ENCODE measurements around the gene CPLANE1. TPM values are rescaled to one million over a fixed set of nuclear protein-coding genes. Genes with fewer than 3 reads are reported as not detected.
"Not testable (repeated sequence)": the region's sequence is repeated elsewhere in the genome, so short reads cannot be mapped to it uniquely, and the experiment has no call there.

Gene CPLANE1
- 13.1 TPM for total RNA-seq

DNA sequence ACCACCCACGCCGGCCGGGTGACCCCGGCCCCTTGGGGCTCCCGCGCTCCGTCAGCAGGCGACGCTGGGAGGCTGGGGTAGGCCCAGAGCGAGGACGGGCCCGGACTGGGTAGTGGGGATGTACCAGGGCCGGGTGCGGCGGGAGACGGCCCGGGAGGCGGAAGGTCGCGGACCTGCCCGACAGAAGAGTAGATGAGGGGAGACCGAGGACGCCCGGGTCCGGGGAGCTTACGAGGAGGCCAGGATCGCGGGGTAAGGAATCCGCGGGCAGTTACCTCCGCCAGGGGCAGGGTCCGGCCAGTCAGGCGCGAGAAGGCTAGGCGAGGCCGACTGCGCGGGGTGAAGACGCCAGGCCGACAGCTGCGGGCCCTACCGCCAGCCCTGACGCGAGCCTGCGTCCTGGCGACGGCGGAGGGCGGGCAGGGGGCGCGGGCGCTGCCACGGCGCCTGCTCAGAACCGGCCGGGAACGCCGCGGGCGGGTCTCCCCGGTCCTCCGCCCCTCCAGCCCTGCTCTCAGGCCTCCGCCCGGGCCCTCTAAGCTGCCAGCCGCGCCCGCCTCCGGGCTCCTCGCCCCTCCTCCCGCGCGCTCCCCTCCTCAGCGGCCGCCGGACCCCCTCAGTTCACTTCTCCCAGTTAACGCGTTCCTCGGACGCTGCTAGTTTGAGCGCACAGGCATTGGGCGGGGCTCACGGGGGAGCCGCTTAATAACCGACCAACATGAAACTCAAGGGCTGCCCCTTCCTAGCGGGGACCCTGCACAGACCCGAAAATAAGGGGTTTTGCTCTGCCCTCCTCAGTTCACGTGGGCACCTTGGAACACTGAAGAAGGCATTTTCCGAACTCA is at the start of gene CPLANE1:
Gene CPLANE1 (minus strand): TSS at position 407 of the 845 bp plus-strand sequence. CDS start 1,678 bp downstream, outside the sequence.
- DNase-seq (ENCODE audit: low spot score in 2 of 2) = peak in 1 of 2 donors; percentile 84
- no peaks in the 10 kb centered on the region for H3K9me3 ChIP-seq
- peaks cover 6 to 15% of the 10 kb centered on the region in 2 donors for H3K4me1 ChIP-seq
- peak within 1 kb of the TSS; percentile 95 to 99 for H3K27ac ChIP-seq
- TF ChIP-seq CTCF (IDR thresholded peaks at IDR 0.05) = peak in 2 of 3 experiments; percentile 15 to 20
- H3K27me3 ChIP-seq = no peaks in the 10 kb centered on the region
- intact Hi-C loops (cut with DNase I) = loop anchor here (5.0 kb wide), 1 partner anchor 123 kb away; the partner anchor contains the start of gene NUP155
- H3K36me3 ChIP-seq = no peaks in the 10 kb centered on the region
- H3K4me3 ChIP-seq = peak within 1 kb of the TSS; percentile 90 to 99

GRCh38 chr5:37296313-37296712 is 47.1 kb upstream of the CPLANE1 start:
- peaks cover 54 to 73% of the 10 kb centered on the region in 2 donors for H3K36me3 ChIP-seq
- H3K4me1 ChIP-seq; H3K4me3 ChIP-seq; H3K27ac ChIP-seq; H3K9me3 ChIP-seq; H3K27me3 ChIP-seq; intact Hi-C loops (cut with DNase I); DNase-seq (ENCODE audit: low spot score in 2 of 2): not testable (repeated sequence)

- no peak for DNase-seq (ENCODE audit: low spot score in 2 of 2)
- Histone ChIP-seq H3K4me1 (no peaks in the 10 kb centered on the region), H3K36me3 (peaks cover 2 to 3% of the 10 kb centered on the region in 2 donors), H3K27me3 (no peaks in the 10 kb centered on the region), H3K4me3 (no peak overlapping the region), H3K9me3 (no peaks in the 10 kb centered on the region), H3K27ac (no peak overlapping the region)
- TF ChIP-seq CTCF (IDR thresholded peaks at IDR 0.05) = no peak
- intact Hi-C loops (cut with DNase I) = no loop called here
Observed at GRCh38 chr5:37283214-37283820, 34.1 kb upstream of the CPLANE1 start.

DNA sequence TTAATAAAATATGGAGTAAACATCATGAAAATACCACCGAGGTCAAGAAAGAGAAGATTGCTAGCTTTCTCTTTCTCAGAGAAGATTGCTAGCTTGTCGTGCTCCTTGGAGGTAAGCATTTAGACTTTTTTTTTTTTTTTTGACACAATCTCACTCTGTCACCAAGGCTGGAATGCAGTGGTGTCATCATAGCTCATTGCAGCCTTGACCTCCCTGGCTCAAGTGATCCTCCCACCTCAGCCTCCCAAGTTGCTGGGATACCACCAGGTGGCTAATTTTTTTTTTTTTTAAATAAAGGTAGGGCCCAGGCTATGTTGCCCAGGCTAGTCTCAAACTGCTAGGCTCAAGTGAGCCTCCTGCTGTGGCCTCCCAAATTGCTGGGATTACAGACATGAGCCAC is 26.3 kb upstream of the CPLANE1 start:
- Histone ChIP-seq H3K4me3 (no peak overlapping the region), H3K4me1 (no peaks in the 10 kb centered on the region), H3K36me3 (no peaks in the 10 kb centered on the region), H3K27me3 (no peaks in the 10 kb centered on the region), H3K9me3 (no peaks in the 10 kb centered on the region), H3K27ac (no peak overlapping the region)
- no peak for TF ChIP-seq CTCF (IDR thresholded peaks at IDR 0.05)
- no peak for DNase-seq (ENCODE audit: low spot score in 2 of 2)
- intact Hi-C loops (cut with DNase I) = no loop called here

GRCh38 chr5:37272511-37272910 is 23.3 kb upstream of the CPLANE1 start:
- Histone ChIP-seq H3K9me3 (peaks cover 0 to 10% of the 10 kb centered on the region in 2 donors), H3K4me3 (no peak overlapping the region), H3K36me3 (no peaks in the 10 kb centered on the region), H3K27ac (no peak overlapping the region), H3K27me3 (no peaks in the 10 kb centered on the region), H3K4me1 (no peaks in the 10 kb centered on the region)
- no peak for DNase-seq (ENCODE audit: low spot score in 2 of 2)
- TF ChIP-seq CTCF (IDR thresholded peaks at IDR 0.05) = no peak
- intact Hi-C loops (cut with DNase I) = no loop called here

DNA sequence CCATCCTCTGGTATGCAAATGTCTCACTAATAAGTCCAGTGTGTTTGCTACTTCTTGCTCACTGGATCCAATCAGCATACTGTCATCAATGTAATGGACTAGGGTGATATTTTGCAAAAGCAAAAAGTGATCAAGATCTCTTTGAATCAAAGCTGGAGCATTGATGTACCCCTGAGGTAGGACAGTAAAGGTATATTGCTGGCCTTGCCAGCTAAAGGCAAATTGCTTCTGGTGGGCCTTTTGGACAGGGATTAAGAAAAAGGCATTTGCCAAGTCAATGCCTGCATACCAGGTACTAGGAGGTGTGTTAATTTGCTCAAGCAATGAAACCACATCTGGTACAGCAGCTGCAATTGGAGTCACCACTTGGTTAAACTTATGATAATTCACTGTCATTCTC is 18.9 kb upstream of the CPLANE1 start:
- DNase-seq (ENCODE audit: low spot score in 2 of 2); H3K27me3 ChIP-seq; H3K27ac ChIP-seq; H3K36me3 ChIP-seq; H3K4me3 ChIP-seq; H3K4me1 ChIP-seq; intact Hi-C loops (cut with DNase I): not testable (repeated sequence)
- peaks cover 0 to 10% of the 10 kb centered on the region in 2 donors for H3K9me3 ChIP-seq

Data from ascending aorta (tissue), 2 donors.